Measurements from ENCODE around the gene BMAL2.

DNA sequence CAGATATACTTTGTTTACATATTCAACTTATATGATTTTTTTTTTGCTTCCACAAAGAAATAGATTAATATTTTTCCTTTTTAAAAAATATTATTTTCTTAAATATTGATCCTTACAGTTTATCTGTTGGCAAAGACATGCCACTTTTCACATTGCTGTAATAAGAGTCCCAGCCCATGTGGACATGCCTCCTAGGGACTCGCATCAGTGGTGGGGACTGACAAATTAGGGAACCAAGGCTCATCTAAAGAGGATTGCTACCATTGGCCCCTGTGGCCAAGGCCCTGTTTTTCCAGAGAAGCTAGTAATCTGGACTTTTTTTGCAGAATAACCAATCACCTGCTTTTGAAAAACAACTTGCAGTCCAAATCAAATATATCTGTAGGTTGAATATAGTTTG is 27.8 kb upstream of the BMAL2 start:
- TF ChIP-seq POLR2AphosphoS5 (IDR thresholded peaks at IDR 0.05; ENCODE audit: low read depth, low read length) (no peak), POLR2A (IDR thresholded peaks at IDR 0.05; ENCODE audit: low read depth, low read length) (no peak)

Data from GM12892 (cell line).